GM10847 (cell line): Measurements from ENCODE around the gene ANKHD1.
A peak's percentile ranks its signal among the peaks of the same experiment; 100 is the strongest.

Experiments used
- POLR2A ChIP-seq: IDR thresholded peaks from 2 replicates; pipeline ENCODE4 v1.6.1; 2011; ENCODE audit not compliant: insufficient read length; ENCODE audit errors: extremely low read depth

ANKHD1 gene, protein sequence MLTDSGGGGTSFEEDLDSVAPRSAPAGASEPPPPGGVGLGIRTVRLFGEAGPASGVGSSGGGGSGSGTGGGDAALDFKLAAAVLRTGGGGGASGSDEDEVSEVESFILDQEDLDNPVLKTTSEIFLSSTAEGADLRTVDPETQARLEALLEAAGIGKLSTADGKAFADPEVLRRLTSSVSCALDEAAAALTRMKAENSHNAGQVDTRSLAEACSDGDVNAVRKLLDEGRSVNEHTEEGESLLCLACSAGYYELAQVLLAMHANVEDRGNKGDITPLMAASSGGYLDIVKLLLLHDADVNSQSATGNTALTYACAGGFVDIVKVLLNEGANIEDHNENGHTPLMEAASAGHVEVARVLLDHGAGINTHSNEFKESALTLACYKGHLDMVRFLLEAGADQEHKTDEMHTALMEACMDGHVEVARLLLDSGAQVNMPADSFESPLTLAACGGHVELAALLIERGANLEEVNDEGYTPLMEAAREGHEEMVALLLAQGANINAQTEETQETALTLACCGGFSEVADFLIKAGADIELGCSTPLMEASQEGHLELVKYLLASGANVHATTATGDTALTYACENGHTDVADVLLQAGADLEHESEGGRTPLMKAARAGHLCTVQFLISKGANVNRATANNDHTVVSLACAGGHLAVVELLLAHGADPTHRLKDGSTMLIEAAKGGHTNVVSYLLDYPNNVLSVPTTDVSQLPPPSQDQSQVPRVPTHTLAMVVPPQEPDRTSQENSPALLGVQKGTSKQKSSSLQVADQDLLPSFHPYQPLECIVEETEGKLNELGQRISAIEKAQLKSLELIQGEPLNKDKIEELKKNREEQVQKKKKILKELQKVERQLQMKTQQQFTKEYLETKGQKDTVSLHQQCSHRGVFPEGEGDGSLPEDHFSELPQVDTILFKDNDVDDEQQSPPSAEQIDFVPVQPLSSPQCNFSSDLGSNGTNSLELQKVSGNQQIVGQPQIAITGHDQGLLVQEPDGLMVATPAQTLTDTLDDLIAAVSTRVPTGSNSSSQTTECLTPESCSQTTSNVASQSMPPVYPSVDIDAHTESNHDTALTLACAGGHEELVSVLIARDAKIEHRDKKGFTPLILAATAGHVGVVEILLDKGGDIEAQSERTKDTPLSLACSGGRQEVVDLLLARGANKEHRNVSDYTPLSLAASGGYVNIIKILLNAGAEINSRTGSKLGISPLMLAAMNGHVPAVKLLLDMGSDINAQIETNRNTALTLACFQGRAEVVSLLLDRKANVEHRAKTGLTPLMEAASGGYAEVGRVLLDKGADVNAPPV (N-terminal part only)

GRCh38 chr5:140401362-140402257 lies at the start of gene ANKHD1:
Gene ANKHD1 (plus strand): TSS chr5:140401833. CDS start chr5:140401968, 135 bp downstream.
- peak; percentile 85 for TF ChIP-seq POLR2A

GRCh38 chr5:140355546-140355945 lies 46.1 kb upstream of the ANKHD1 start:
- TF ChIP-seq POLR2A: no peak

- TF ChIP-seq POLR2A: no peak
These were observed 44.5 kb upstream of the ANKHD1 start for GRCh38 chr5:140356853-140357725.

- no peak for TF ChIP-seq POLR2A
These were observed 43.9 kb upstream of the ANKHD1 start for GRCh38 chr5:140357726-140358093.

DNA sequence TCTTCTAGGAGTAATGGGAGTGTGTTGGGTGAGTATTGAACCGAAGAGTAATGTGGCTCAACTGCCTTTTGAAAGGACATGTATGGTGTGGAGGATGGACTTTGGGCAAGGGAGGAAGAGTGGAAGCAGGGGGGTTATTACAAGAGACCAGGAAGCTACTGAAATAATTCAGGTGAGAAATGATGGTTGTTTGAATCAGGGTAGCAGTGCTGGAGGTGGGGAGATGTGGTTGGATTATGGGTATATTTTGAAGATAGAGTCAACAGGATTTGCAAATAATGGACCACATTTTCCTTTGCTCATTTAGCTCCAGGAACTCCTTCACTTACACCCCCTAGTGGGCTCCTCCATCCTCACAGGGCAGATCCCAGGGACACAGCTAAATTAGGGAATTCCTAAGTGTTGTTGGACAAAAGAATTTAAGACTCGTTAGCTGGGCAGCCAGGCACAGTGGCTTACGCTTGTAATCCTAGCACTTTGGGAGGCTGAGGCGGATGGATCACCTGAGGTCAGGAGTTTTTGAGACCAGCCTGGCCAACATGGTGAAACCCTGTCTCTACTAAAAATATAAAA lies 42.8 kb upstream of the ANKHD1 start:
- no peak for TF ChIP-seq POLR2A

GRCh38 chr5:140360101-140360500 lies 41.5 kb upstream of the ANKHD1 start, which contains the start of gene SLC4A9:
Gene SLC4A9 (plus strand): TSS chr5:140360194. CDS start chr5:140360237, 43 bp downstream.
- TF ChIP-seq POLR2A: no peak

DNA sequence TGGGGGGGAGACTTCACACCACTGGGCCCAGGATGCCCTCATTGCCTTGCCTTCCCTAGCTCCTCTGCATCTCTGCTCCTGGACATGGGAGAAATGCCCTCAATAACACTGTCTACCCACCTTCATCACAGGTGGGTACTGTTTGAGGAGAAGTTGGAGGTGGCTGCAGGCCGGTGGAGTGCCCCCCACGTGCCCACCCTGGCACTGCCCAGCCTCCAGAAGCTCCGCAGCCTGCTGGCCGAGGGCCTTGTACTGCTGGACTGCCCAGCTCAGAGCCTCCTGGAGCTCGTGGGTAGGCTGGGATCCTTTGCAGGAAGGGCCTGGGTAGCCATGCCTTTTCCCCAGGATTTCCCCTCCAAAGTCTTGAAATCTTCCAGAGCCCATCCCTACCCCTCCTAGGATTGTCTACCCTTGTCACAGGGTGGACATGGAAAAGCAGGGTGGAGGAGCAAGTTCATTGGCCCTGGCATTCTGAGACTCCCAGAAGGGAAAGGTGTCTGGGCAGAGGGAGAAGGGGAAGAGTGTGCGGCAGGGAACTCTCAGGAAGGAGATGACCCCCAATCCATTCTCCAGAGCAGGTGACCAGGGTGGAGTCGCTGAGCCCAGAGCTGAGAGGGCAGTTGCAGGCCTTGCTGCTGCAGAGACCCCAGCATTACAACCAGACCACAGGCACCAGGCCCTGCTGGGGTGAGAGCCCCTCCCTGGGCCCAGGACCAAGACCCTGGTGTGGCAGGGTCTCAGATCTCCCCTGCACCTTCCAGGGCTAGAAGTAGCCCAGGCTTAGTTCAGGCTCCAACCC lies 40.8 kb upstream of the ANKHD1 start:
- no peak for TF ChIP-seq POLR2A

DNA sequence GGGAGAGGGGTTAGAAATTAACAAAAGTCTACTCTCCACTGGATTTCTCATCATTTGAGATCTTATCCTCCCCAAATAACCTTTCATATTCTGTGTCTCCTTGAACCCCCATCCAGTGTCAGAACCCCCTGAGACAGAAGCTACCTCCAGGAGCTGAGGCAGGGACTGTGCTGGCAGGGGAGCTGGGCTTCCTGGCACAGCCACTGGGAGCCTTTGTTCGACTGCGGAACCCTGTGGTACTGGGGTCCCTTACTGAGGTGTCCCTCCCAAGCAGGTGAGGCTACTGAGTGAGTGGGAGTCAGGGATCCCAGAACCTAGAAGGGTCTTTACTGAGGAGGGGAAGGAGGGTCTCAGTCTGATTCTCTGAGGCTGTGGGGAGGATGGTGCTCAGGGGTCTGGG lies 39.7 kb upstream of the ANKHD1 start:
- no peak for TF ChIP-seq POLR2A

DNA sequence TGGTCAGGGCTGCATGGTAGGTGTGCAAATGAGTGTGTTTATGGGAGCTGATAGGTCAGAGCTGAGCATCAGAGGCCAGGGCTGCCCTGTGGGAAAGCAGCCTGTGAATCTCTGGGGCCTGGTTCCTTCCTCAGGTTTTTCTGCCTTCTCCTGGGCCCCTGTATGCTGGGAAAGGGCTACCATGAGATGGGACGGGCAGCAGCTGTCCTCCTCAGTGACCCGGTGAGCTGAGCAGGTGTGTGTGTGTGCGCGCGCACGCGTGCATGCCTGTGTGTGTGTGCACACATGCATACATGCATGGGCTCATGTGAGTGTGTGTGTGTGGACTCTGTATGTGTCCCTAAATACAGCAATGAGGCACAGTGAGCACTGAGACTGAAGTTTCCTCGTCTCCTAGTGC lies 39.3 kb upstream of the ANKHD1 start:
- no peak for TF ChIP-seq POLR2A

GRCh38 chr5:140362875-140363630 lies 38.6 kb upstream of the ANKHD1 start:
- no peak for TF ChIP-seq POLR2A

GRCh38 chr5:140363631-140364471 lies 37.8 kb upstream of the ANKHD1 start:
- TF ChIP-seq POLR2A: no peak

GRCh38 chr5:140364472-140364765 lies 37.2 kb upstream of the ANKHD1 start:
- TF ChIP-seq POLR2A: no peak
